Tongue (tissue), 2 donors: ENCODE data around the gene PVALB. TPM values are rescaled to one million over a fixed set of nuclear protein-coding genes. Genes with fewer than 3 reads are reported as not detected.
A peak's percentile ranks its signal among the peaks of the same experiment; 100 is the strongest.

Source experiments
- DNase-seq: peaks from one replicate; pipeline ENCODE4 v3.0.0-alpha.2; 2015
- total RNA-seq: library from RNA; depleted of rRNA; stranded (reverse); fragments of >200 nt; gene quantifications from one replicate; pipeline ENCODE4 v1.2.3, GENCODE V29; 2014

PVALB gene
- total RNA-seq, 1 donor from 2014 or later, result 12.5 TPM

GRCh38 chr22:36811094-36811800 lies 5.6 kb downstream of the PVALB start:
- no peak for DNase-seq

- no peak for DNase-seq
Observed at GRCh38 chr22:36809351-36809750, 7.5 kb downstream of the PVALB start.

GRCh38 chr22:36808721-36809344 lies 8.0 kb downstream of the PVALB start:
- DNase-seq, result no peak

- no peak for DNase-seq
Observed at GRCh38 chr22:36807627-36808026, 9.2 kb downstream of the PVALB start.

GRCh38 chr22:36806835-36807234 lies 10.0 kb downstream of the PVALB start:
- peak; percentile 47 for DNase-seq

GRCh38 chr22:36803358-36803757 lies 13.5 kb downstream of the PVALB start:
- DNase-seq, result no peak

- no peak for DNase-seq
Observed at GRCh38 chr22:36798674-36799066, 18.2 kb downstream of the PVALB start.

GRCh38 chr22:36797911-36798673 lies 18.7 kb downstream of the PVALB start:
- DNase-seq, result no peak

- no peak for DNase-seq
Observed at GRCh38 chr22:36797374-36797773, 19.5 kb downstream of the PVALB start.

- DNase-seq, result no peak
Observed at GRCh38 chr22:36796552-36797175, 20.2 kb downstream of the PVALB start.

GRCh38 chr22:36795633-36796032 lies 21.2 kb downstream of the PVALB start:
- no peak for DNase-seq

- DNase-seq, result no peak
Observed at GRCh38 chr22:36790648-36791047, 26.2 kb downstream of the PVALB start.

GRCh38 chr22:36787204-36787988 lies 29.4 kb downstream of the PVALB start:
- DNase-seq, result no peak

- no peak for DNase-seq
Observed at GRCh38 chr22:36783743-36784142, 33.1 kb downstream of the PVALB start.

- DNase-seq, result peak; percentile 82
Observed at GRCh38 chr22:36781656-36782627, 34.9 kb downstream of the PVALB start.

- DNase-seq, result no peak
Observed at GRCh38 chr22:36778020-36778419, 38.8 kb downstream of the PVALB start.

GRCh38 chr22:36776722-36777121 lies 40.1 kb downstream of the PVALB start:
- no peak for DNase-seq

GRCh38 chr22:36775964-36776669 lies 40.7 kb downstream of the PVALB start, which contains the start of gene IFT27:
IFT27 (minus strand) TSS chr22:36776119; CDS start chr22:36775707, 412 bp downstream.
- DNase-seq, result peak; percentile 100

- peak; percentile 58 for DNase-seq
Observed at GRCh38 chr22:36775586-36775963, 41.3 kb downstream of the PVALB start.

- peak; percentile 47 for DNase-seq
Observed at GRCh38 chr22:36773935-36774334, 42.9 kb downstream of the PVALB start.
